Amygdala (tissue), 56 donors: Measurements from ENCODE around the gene MACROD2.

ENCODE experiments used
- DNase-seq, 56 donors: peaks; one replicate each; lab custom pipeline; 2025; lab: John Stamatoyannopoulos, UW

The MACROD2 gene

GRCh38 chr20:14566505-14566904 is 571.2 kb downstream of the MACROD2 start:
- DNase-seq: no peak

- DNase-seq: no peak
Measured at GRCh38 chr20:14568225-14568624, 572.9 kb downstream of the MACROD2 start.

GRCh38 chr20:14568701-14569100 is 573.4 kb downstream of the MACROD2 start:
- no peak for DNase-seq

GRCh38 chr20:14569641-14570040 is 574.3 kb downstream of the MACROD2 start:
- no peak for DNase-seq

- no peak for DNase-seq
Measured at GRCh38 chr20:14570811-14571210, 575.5 kb downstream of the MACROD2 start.

GRCh38 chr20:14573676-14574075 is 578.4 kb downstream of the MACROD2 start:
- no peak for DNase-seq

- DNase-seq: no peak
Measured at GRCh38 chr20:14576196-14576877, 581.0 kb downstream of the MACROD2 start.

GRCh38 chr20:14580418-14581074 is 585.2 kb downstream of the MACROD2 start:
- DNase-seq: no peak

- DNase-seq: no peak
Measured at GRCh38 chr20:14581731-14582130, 586.4 kb downstream of the MACROD2 start.

- no peak for DNase-seq
Measured at GRCh38 chr20:14582855-14583254, 587.5 kb downstream of the MACROD2 start.

GRCh38 chr20:14583413-14583812 is 588.1 kb downstream of the MACROD2 start:
- DNase-seq: no peak

GRCh38 chr20:14589383-14589782 is 594.1 kb downstream of the MACROD2 start:
- DNase-seq: no peak

GRCh38 chr20:14595051-14595450 is 599.7 kb downstream of the MACROD2 start:
- no peak for DNase-seq

GRCh38 chr20:14597206-14597715 is 601.9 kb downstream of the MACROD2 start:
- no peak for DNase-seq

- DNase-seq: peak in 5 of 56 donors; percentile 0 to 7 (median 2)
Measured at GRCh38 chr20:14599613-14600012, 604.3 kb downstream of the MACROD2 start.

GRCh38 chr20:14600527-14600926 is 605.2 kb downstream of the MACROD2 start:
- no peak for DNase-seq

GRCh38 chr20:14604143-14604542 is 608.8 kb downstream of the MACROD2 start:
- no peak for DNase-seq

GRCh38 chr20:14609328-14610221 is 614.3 kb downstream of the MACROD2 start:
- no peak for DNase-seq

GRCh38 chr20:14611479-14611878 is 616.2 kb downstream of the MACROD2 start:
- DNase-seq: no peak

- no peak for DNase-seq
Measured at GRCh38 chr20:14612391-14612790, 617.1 kb downstream of the MACROD2 start.

- DNase-seq: no peak
Measured at GRCh38 chr20:14616003-14616402, 620.7 kb downstream of the MACROD2 start.
